Kidney (tissue), 14 donors: Measurements from ENCODE around the gene BIN1. TPM values are rescaled to one million over a fixed set of nuclear protein-coding genes. Genes with fewer than 3 reads are reported as not detected.

Experiments used
- DNase-seq, 5 donors: peaks; one replicate each; pipeline ENCODE4 v3.0.0-alpha.2; 2013 to 2020
- FAIRE-seq: peaks from 2 replicates; lab custom pipeline; 2012; peaks lifted over from hg19 to GRCh38; lab: Jason Lieb, UNC
- H3K27ac ChIP-seq, 2 donors: one replicate each; pipeline ENCODE4 v1.7.0; 2013; ENCODE audit warnings: low read depth in 2 of 2, low read length in 2 of 2, inconsistent platforms in 1 of 2
- H3K27me3 ChIP-seq: one replicate; pipeline ENCODE4 v1.7.1; 2013; ENCODE audit warnings: low read length, inconsistent platforms; ENCODE audit not compliant: control insufficient read depth, insufficient read depth
- H3K36me3 ChIP-seq, 3 donors: one replicate each; pipeline versions ENCODE4 v1.7.0 to v1.7.1; 2013; ENCODE audit warnings: low read length in 3 of 3, control low read depth in 1 of 3, inconsistent platforms in 1 of 3; ENCODE audit not compliant: insufficient read depth in 3 of 3, control insufficient read depth in 2 of 3
- H3K4me1 ChIP-seq, 3 donors: one replicate each; pipeline versions ENCODE4 v1.7.0 to v1.7.1; 2013; ENCODE audit warnings: low read length in 3 of 3, inconsistent platforms in 1 of 3, low read depth in 1 of 3; ENCODE audit not compliant: control insufficient read depth in 2 of 3, insufficient read depth in 2 of 3
- H3K4me3 ChIP-seq, 3 donors: one replicate each; pipeline versions ENCODE4 v1.7.0 to v1.8.1; 2013; ENCODE audit warnings: low read length in 3 of 3, control low read depth in 1 of 3, inconsistent platforms in 1 of 3
- H3K9ac ChIP-seq, 3 donors: one replicate each; pipeline versions ENCODE4 v1.7.0 to v1.7.1; 2013; ENCODE audit warnings: low read length in 3 of 3, control low read depth in 1 of 3, inconsistent platforms in 1 of 3
- H3K9me3 ChIP-seq, 3 donors: one replicate each; pipeline versions ENCODE4 v1.7.0 to v1.7.1; 2013; ENCODE audit warnings: low read length in 3 of 3, control low read depth in 1 of 3, inconsistent platforms in 1 of 3; ENCODE audit not compliant: control insufficient read depth in 2 of 3, insufficient read depth in 1 of 3
- intact Hi-C: fragments of 100-400 bp; cut with DNase I; formaldehyde crosslinking; loops from one replicate; pipeline ENCODE4 v1.11.1; 2022
- polyA plus RNA-seq: library from polyadenylated mRNA; stranded (reverse); fragments of 350-450 nt; fragmentation: Illumina TruSeq; extraction: RNeasy Lipid Tissue Mini Kit (QIAGEN cat#74804); gene quantifications from one replicate; pipeline ENCODE4 v1.2.3, GENCODE V29; 2014; ENCODE audit warnings: low read depth, low replicate concordance; ENCODE audit not compliant: insufficient read depth
- total RNA-seq: library from RNA; stranded (reverse); fragmentation: NEBNext Ultra II Directional; extraction: Animal tissue kit (Norgen Biotek cat#: 25700); gene quantifications from one replicate; pipeline ENCODE4 v1.2.1, GENCODE V29; 2021
- TF ChIP-seq, protein P1 (sequence below): IDR thresholded peaks from 3 replicates; pipeline ENCODE4 v1.5.1; 2012; ENCODE audit warnings: mild to moderate bottlenecking, moderate library complexity, borderline replicate concordance; ENCODE audit not compliant: insufficient read depth; ENCODE audit errors: extremely low read depth
- donor health status: control.
- donor health status: control.
- donor health status: control.
- donor health status: control.
- donor health status: control.
- donor health status: DM: yes; HTN: yes; CAD: no.
- donor health status: Normal renal cell carcinoma (clear cell type).

Gene BIN1
- total and polyA plus RNA-seq, 2 donors from 2014 or later: 121 to 167 TPM

DNA sequence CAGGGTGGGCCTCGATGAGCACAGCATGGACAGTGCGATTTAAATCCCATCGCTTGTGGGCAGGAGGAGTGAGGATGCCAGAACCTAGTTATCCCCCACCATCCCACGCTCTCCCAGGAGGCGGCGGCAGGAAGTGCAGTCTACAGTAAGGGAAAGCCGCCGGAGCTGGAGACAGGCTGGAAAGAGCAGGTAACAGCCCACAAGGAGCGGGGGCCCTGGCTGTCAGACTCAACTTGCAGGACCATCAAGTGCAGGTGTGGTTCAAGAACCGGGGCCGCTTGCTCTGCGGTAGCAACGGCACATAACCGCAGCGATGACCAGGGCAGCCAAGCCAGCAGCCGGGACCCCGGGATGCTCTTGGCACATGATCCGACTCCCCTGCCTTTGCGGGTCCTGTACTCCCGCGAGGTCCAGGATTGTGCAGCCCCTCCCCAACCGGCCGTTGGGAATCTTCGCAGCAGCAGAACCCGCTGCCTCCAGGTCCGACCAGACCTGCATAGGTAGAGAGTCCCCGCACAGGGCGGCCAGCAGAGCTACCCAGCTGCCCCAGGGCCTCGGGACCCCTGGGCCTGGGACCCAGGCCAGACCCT is 82.1 kb downstream of the BIN1 start:
- Histone ChIP-seq H3K36me3 (no peaks in the 10 kb centered on the region), H3K27ac (no peak overlapping the region), H3K4me3 (peak overlapping the region; percentile 36 to 71 (median 39)), H3K9me3 (no peaks in the 10 kb centered on the region), H3K9ac (no peak overlapping the region), H3K27me3 (no peaks in the 10 kb centered on the region), H3K4me1 (peaks cover 0 to 11% (median 0%) of the 10 kb centered on the region in 3 donors)
- intact Hi-C loops: no loop called here
- DNase-seq (peak; percentile 73 to 80 (median 77)), FAIRE-seq (no peak)
- TF ChIP-seq, protein P1, sequence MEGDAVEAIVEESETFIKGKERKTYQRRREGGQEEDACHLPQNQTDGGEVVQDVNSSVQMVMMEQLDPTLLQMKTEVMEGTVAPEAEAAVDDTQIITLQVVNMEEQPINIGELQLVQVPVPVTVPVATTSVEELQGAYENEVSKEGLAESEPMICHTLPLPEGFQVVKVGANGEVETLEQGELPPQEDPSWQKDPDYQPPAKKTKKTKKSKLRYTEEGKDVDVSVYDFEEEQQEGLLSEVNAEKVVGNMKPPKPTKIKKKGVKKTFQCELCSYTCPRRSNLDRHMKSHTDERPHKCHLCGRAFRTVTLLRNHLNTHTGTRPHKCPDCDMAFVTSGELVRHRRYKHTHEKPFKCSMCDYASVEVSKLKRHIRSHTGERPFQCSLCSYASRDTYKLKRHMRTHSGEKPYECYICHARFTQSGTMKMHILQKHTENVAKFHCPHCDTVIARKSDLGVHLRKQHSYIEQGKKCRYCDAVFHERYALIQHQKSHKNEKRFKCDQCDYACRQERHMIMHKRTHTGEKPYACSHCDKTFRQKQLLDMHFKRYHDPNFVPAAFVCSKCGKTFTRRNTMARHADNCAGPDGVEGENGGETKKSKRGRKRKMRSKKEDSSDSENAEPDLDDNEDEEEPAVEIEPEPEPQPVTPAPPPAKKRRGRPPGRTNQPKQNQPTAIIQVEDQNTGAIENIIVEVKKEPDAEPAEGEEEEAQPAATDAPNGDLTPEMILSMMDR: peak; percentile 26

DNA sequence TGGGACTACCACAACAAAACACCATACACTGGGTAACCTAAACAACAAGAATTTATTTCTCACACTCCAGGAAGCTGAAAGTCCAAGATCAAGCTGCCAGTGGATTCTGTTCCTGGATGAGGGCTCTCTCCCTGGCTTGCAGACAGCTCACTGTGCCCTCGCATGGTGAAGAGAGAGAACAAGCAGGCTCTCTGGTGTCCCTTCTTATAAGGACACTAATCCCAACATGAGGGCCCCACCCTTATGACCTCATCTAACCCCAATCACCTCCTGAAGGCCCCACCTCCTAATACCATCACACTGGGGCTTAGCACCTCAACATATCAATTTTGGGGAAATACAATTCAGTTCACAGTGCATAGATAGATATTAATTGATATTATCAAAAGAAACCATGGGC is 83.5 kb downstream of the BIN1 start:
- intact Hi-C loops: no loop called here
- H3K36me3 ChIP-seq: no peaks in the 10 kb centered on the region
- no peaks in the 10 kb centered on the region for H3K27me3 ChIP-seq
- H3K9ac ChIP-seq: no peak overlapping the region
- peaks cover 0 to 11% (median 0%) of the 10 kb centered on the region in 3 donors for H3K4me1 ChIP-seq
- H3K27ac ChIP-seq: no peak overlapping the region
- TF ChIP-seq, protein P1: no peak
- FAIRE-seq: no peak
- DNase-seq: no peak
- no peaks in the 10 kb centered on the region for H3K9me3 ChIP-seq
- H3K4me3 ChIP-seq: no peak overlapping the region

DNA sequence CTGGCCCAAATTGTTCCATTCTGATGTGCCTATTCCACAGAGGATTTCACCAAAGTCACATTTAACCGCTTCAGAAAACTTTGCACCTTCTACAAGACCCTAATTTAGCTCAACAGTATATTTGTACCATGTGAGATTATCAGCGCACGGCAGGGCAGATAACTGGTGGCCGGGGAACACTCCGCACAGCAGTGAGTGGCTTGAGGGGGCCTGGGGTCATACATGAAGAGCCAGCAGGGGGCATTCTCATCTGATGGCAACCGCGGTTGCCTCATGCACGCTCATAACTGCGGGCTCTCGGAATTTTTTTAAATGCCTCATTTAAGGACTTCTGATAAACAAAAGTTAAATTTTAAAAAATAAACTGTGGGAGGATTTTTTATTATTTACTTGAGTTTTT is 84.1 kb downstream of the BIN1 start:
- Histone ChIP-seq H3K9me3 (no peaks in the 10 kb centered on the region), H3K4me1 (peaks cover 0 to 11% (median 0%) of the 10 kb centered on the region in 3 donors), H3K27me3 (no peaks in the 10 kb centered on the region), H3K36me3 (no peaks in the 10 kb centered on the region), H3K4me3 (no peak overlapping the region), H3K9ac (no peak overlapping the region), H3K27ac (no peak overlapping the region)
- intact Hi-C loops: no loop called here
- TF ChIP-seq, protein P1: no peak
- FAIRE-seq: no peak
- no peak for DNase-seq

DNA sequence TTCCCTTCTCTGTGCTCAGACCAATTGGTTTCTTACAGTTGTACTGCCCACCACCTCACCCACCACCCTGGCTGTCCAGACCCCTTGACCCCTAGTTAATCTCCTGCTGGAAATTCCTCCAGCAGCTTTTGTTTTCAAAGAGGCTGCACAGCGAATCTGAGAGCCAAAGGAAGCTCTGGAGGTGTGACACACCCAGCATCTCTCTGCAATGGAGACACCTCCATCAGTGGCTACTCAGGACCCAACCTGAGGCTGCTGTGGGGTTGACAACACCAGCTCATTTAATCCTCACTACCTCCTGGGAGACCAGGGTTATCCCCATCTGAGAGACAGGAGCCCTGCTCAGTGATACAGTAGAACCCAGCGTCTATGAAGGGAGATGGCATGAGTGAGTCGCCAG is 86.4 kb downstream of the BIN1 start:
- no peak overlapping the region for H3K9ac ChIP-seq
- H3K27me3 ChIP-seq: no peaks in the 10 kb centered on the region
- no peak overlapping the region for H3K27ac ChIP-seq
- DNase-seq (no peak), FAIRE-seq (no peak)
- H3K36me3 ChIP-seq: no peaks in the 10 kb centered on the region
- H3K4me1 ChIP-seq: peaks cover 0 to 8% (median 0%) of the 10 kb centered on the region in 3 donors
- intact Hi-C loops: no loop called here
- no peak overlapping the region for H3K4me3 ChIP-seq
- no peaks in the 10 kb centered on the region for H3K9me3 ChIP-seq
- TF ChIP-seq, protein P1: no peak
